Measurements from ENCODE around the gene KCNH4. TPM values are rescaled to one million over a fixed set of nuclear protein-coding genes. Genes with fewer than 3 reads are reported as not detected.

Gene KCNH4
- total RNA-seq, 4 donors from 2014 or later, result 0.30 TPM; not detected in 3

GRCh38 chr17:42122371-42123303 lies 58.3 kb downstream of the KCNH4 start, which contains the start of gene HSPB9:
HSPB9 (plus strand) TSS chr17:42122804; CDS start chr17:42122851, 47 bp downstream.
- no peaks in the 10 kb centered on the region for H3K27me3 ChIP-seq
- no peak for DNase-seq (ENCODE audit: low spot score in 2 of 2)
- peaks cover 0 to 35% (median 14%) of the 10 kb centered on the region in 4 donors for H3K4me1 ChIP-seq
- H3K9me3 ChIP-seq, result no peaks in the 10 kb centered on the region
- peaks cover 0 to 60% (median 3%) of the 10 kb centered on the region in 3 donors for H3K36me3 ChIP-seq
- H3K27ac ChIP-seq, result peak within 1 kb of the TSS in 2 of 4 donors; percentile 51 to 83
- peak within 1 kb of the TSS in 1 of 4 donors; percentile 18 for H3K4me3 ChIP-seq
- 71 to 72% methylated on average over 37 to 51 of the region's 61 CpGs for WGBS, 2 donors
- TF ChIP-seq CTCF (IDR thresholded peaks at IDR 0.05) (no peak), POLR2A (IDR thresholded peaks at IDR 0.05) (no peak), EP300 (IDR thresholded peaks at IDR 0.05) (no peak)

- peak; percentile 63 to 65 for DNase-seq (ENCODE audit: low spot score in 2 of 2)
- 9 to 11% methylated on average over 29 to 34 of the region's 57 CpGs for WGBS, 2 donors
- peak within 1 kb of the TSS in 3 of 4 donors; percentile 51 to 83 (median 54) for H3K27ac ChIP-seq
- H3K9me3 ChIP-seq, result no peaks in the 10 kb centered on the region
- H3K27me3 ChIP-seq, result no peaks in the 10 kb centered on the region
- peak within 1 kb of the TSS; percentile 48 to 96 (median 92) for H3K4me3 ChIP-seq
- TF ChIP-seq CTCF (IDR thresholded peaks at IDR 0.05) (no peak), EP300 (IDR thresholded peaks at IDR 0.05) (peak; percentile 58 to 63), POLR2A (IDR thresholded peaks at IDR 0.05) (peak in 1 of 2 donors; percentile 17)
- H3K4me1 ChIP-seq, result peaks cover 0 to 42% (median 14%) of the 10 kb centered on the region in 4 donors
- peaks cover 0 to 60% (median 0%) of the 10 kb centered on the region in 3 donors for H3K36me3 ChIP-seq
These were observed 59.9 kb downstream of the KCNH4 start, which contains the start of gene KAT2A for GRCh38 chr17:42120770-42121769. KAT2A (minus strand) TSS chr17:42121367; CDS start chr17:42121304, 63 bp downstream.

- peak overlapping the region in 1 of 4 donors; percentile 83 for H3K27ac ChIP-seq
- DNase-seq (ENCODE audit: low spot score in 2 of 2), result no peak
- WGBS, 2 donors, result 53 to 59% methylated on average over 7 of the region's 7 CpGs
These were observed 60.7 kb downstream of the KCNH4 start for GRCh38 chr17:42120161-42120769.

More at GRCh38 chr17:42120161-42120769, 60.7 kb downstream of the KCNH4 start:
- Histone ChIP-seq H3K9me3 (no peaks in the 10 kb centered on the region), H3K27me3 (no peaks in the 10 kb centered on the region), H3K36me3 (peaks cover 0 to 60% (median 0%) of the 10 kb centered on the region in 3 donors), H3K4me1 (peaks cover 0 to 43% (median 14%) of the 10 kb centered on the region in 4 donors), H3K4me3 (peak overlapping the region in 3 of 4 donors; percentile 48 to 94 (median 89))
- TF ChIP-seq POLR2A (IDR thresholded peaks at IDR 0.05) (no peak), EP300 (IDR thresholded peaks at IDR 0.05) (no peak), CTCF (IDR thresholded peaks at IDR 0.05) (no peak)

Data from tibial nerve (tissue), 4 donors.